Frontal cortex (tissue), 4 donors: Measurements from ENCODE around the gene MORN3. TPM values are rescaled to one million over a fixed set of nuclear protein-coding genes. Genes with fewer than 3 reads are reported as not detected.
A peak's percentile ranks its signal among the peaks of the same experiment; 100 is the strongest.
"Not testable (repeated sequence)": the region's sequence is repeated elsewhere in the genome, so short reads cannot be mapped to it uniquely, and the experiment has no call there.

Experiments
- DNase-seq, 2 donors: peaks; one replicate each; pipeline ENCODE4 v3.0.0; 2012; ENCODE audit warnings: low spot score in 2 of 2
- FAIRE-seq: peaks from 2 replicates; lab custom pipeline; 2012; peaks lifted over from hg19 to GRCh38; lab: Jason Lieb, UNC
- total RNA-seq: library from RNA; depleted of rRNA; stranded (reverse); fragments of >200 nt; gene quantifications from one replicate; pipeline ENCODE4 v1.2.3, GENCODE V29; 2014
- donor health status: control.
- donor health status: control.
- donor health status: control.

The MORN3 gene
- total RNA-seq, result 3.3 TPM

GRCh38 chr12:121669521-121669900, at the start of gene MORN3:
TSS of gene MORN3 (minus strand) at chr12:121669654. CDS start at chr12:121669483, 171 bp downstream.
- no peak for DNase-seq
- FAIRE-seq, result no peak

GRCh38 chr12:121718653-121719239, 49.3 kb upstream of the MORN3 start:
- FAIRE-seq (no peak), DNase-seq (no peak)

GRCh38 chr12:121717041-121717699, 47.7 kb upstream of the MORN3 start:
- FAIRE-seq (no peak), DNase-seq (no peak)

- DNase-seq (no peak), FAIRE-seq (no peak)
These were observed 46.5 kb upstream of the MORN3 start for GRCh38 chr12:121715862-121716435.

GRCh38 chr12:121715055-121715454, 45.6 kb upstream of the MORN3 start:
- not testable (repeated sequence) for DNase-seq, FAIRE-seq

- FAIRE-seq (no peak), DNase-seq (no peak)
These were observed 44.3 kb upstream of the MORN3 start for GRCh38 chr12:121713793-121714192.

GRCh38 chr12:121713257-121713777, 43.9 kb upstream of the MORN3 start:
- no peak for FAIRE-seq
- no peak for DNase-seq

- FAIRE-seq (no peak), DNase-seq (peak; percentile 95 to 97)
These were observed 43.2 kb upstream of the MORN3 start, which contains the start of gene TMEM120B for GRCh38 chr12:121712461-121713256. TSS of gene TMEM120B (plus strand) at chr12:121712752. CDS start at chr12:121712896, 144 bp downstream.

GRCh38 chr12:121712190-121712460, 42.7 kb upstream of the MORN3 start:
- peak; percentile 36 to 52 for DNase-seq
- FAIRE-seq, result no peak

GRCh38 chr12:121711361-121712189, 42.1 kb upstream of the MORN3 start:
- DNase-seq (no peak), FAIRE-seq (no peak)

- no peak for DNase-seq
- no peak for FAIRE-seq
These were observed 40.1 kb upstream of the MORN3 start for GRCh38 chr12:121709478-121709961.

- DNase-seq, FAIRE-seq: not testable (repeated sequence)
These were observed 39.6 kb upstream of the MORN3 start for GRCh38 chr12:121709064-121709424.

GRCh38 chr12:121708313-121709063, 39.0 kb upstream of the MORN3 start:
- no peak for FAIRE-seq

GRCh38 chr12:121705514-121705913, 36.1 kb upstream of the MORN3 start:
- FAIRE-seq (no peak), DNase-seq (no peak)

More at GRCh38 chr12:121708313-121709063, 39.0 kb upstream of the MORN3 start:
- no peak for DNase-seq

- FAIRE-seq (no peak), DNase-seq (no peak)
These were observed 33.5 kb upstream of the MORN3 start for GRCh38 chr12:121702944-121703343.

- no peak for DNase-seq
- no peak for FAIRE-seq
These were observed 32.3 kb upstream of the MORN3 start for GRCh38 chr12:121701667-121702277.

- not testable (repeated sequence) for DNase-seq, FAIRE-seq
These were observed 28.4 kb upstream of the MORN3 start for GRCh38 chr12:121697861-121698260.

GRCh38 chr12:121697093-121697698, 27.7 kb upstream of the MORN3 start:
- FAIRE-seq (peak; percentile 81), DNase-seq (peak in 1 of 2 donors; percentile 64)
